PC-3 (cell line): Measurements from ENCODE around the gene ADAP2.

Source experiments
- EZH2 ChIP-seq: fragments of 300-600 bp; sonication (generic); IDR thresholded peaks from one replicate; pipeline ENCODE4 v1.6.1; 2017; ENCODE audit warnings: antibody characterized with exemption, mild to moderate bottlenecking, low read length; ENCODE audit not compliant: unreplicated experiment
- EZH2phosphoT487 ChIP-seq: fragments of 300-600 bp; sonication (generic); IDR thresholded peaks from 2 replicates; pipeline ENCODE4 v1.6.1; 2018; ENCODE audit warnings: mild to moderate bottlenecking, antibody characterized with exemption, low read length, borderline replicate concordance
- TF ChIP-seq, protein P1 (sequence below): fragments of 300-600 bp; sonication (generic); conservative IDR thresholded peaks from 2 replicates; pipeline ENCODE4 v1.5.1; 2017; ENCODE audit warnings: antibody characterized with exemption, low read depth, mild to moderate bottlenecking, low read length

DNA sequence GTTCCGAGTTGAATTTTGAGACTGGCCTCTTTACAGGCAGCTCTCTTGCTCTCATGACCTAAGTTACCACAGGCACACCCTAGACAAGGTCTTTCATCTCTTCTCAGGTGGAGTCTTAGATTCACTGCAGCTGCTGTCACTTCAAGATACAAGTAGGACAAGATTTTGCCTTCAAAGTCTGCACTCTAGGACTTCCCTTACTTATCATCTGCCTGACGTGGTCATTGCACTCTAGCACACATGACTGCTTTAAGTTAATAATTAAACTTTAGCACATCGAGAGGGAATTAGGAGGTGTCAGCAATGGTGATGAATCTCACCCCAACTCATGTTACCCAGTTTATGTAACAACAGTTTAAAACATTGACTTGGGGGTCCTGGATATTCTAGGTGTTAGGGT, 74.7 kb downstream of the ADAP2 start:
- TF ChIP-seq, protein P1, sequence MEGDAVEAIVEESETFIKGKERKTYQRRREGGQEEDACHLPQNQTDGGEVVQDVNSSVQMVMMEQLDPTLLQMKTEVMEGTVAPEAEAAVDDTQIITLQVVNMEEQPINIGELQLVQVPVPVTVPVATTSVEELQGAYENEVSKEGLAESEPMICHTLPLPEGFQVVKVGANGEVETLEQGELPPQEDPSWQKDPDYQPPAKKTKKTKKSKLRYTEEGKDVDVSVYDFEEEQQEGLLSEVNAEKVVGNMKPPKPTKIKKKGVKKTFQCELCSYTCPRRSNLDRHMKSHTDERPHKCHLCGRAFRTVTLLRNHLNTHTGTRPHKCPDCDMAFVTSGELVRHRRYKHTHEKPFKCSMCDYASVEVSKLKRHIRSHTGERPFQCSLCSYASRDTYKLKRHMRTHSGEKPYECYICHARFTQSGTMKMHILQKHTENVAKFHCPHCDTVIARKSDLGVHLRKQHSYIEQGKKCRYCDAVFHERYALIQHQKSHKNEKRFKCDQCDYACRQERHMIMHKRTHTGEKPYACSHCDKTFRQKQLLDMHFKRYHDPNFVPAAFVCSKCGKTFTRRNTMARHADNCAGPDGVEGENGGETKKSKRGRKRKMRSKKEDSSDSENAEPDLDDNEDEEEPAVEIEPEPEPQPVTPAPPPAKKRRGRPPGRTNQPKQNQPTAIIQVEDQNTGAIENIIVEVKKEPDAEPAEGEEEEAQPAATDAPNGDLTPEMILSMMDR = no peak
- TF ChIP-seq EZH2phosphoT487 (no peak), EZH2 (no peak)
